ENCODE measurements around the gene TGFBR3.

DNA sequence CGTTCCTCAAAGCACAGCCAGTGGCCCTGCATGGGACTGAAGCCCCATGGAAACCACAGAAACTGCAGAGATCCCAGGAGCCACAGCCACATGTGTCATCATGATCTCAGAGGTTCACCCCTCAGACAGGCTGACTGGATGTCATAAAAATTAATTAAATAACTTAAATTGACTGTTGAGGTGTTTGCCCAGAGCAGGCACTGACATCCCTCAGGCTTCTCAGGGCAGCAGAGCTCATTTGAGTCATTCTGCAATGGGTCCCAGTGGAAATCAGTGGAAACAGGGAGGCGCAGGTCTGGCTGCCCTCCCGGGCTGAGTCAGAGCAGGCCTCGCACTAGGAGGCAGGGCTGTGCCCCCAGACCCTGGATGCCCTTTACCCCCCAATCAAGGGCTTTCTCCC is 250.2 kb downstream of the TGFBR3 start:
- TF ChIP-seq, protein P1, sequence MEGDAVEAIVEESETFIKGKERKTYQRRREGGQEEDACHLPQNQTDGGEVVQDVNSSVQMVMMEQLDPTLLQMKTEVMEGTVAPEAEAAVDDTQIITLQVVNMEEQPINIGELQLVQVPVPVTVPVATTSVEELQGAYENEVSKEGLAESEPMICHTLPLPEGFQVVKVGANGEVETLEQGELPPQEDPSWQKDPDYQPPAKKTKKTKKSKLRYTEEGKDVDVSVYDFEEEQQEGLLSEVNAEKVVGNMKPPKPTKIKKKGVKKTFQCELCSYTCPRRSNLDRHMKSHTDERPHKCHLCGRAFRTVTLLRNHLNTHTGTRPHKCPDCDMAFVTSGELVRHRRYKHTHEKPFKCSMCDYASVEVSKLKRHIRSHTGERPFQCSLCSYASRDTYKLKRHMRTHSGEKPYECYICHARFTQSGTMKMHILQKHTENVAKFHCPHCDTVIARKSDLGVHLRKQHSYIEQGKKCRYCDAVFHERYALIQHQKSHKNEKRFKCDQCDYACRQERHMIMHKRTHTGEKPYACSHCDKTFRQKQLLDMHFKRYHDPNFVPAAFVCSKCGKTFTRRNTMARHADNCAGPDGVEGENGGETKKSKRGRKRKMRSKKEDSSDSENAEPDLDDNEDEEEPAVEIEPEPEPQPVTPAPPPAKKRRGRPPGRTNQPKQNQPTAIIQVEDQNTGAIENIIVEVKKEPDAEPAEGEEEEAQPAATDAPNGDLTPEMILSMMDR (optimal IDR thresholded peaks at IDR 0.05 in 1 of 3, IDR thresholded peaks at IDR 0.05 in 1 of 3, conservative IDR thresholded peaks at IDR 0.05 in 1 of 3; ENCODE audit: extremely low read depth in 1 of 3, insufficient read depth in 2 of 3, low read length in 3 of 3): no peak
- no peak for TF ChIP-seq EZH2 (IDR thresholded peaks at IDR 0.05; ENCODE audit: low read length)

Data from keratinocyte (primary cell).